AG09319 (cell line): ENCODE measurements around the gene SSBP1.
"Not testable (repeated sequence)": the region's sequence is repeated elsewhere in the genome, so short reads cannot be mapped to it uniquely, and the experiment has no call there.

ENCODE experiments used
- DNase-seq: peaks from one replicate; pipeline ENCODE4 v3.0.0-alpha.2; 2010; ENCODE audit warnings: low read depth; ENCODE audit errors: extremely low read depth
- TF ChIP-seq, protein P1 (sequence below): IDR thresholded peaks from 2 replicates; pipeline ENCODE4 v1.5.1; 2011; ENCODE audit warnings: low read depth, mild to moderate bottlenecking, inconsistent platforms, low read length, moderate library complexity

SSBP1 gene

DNA sequence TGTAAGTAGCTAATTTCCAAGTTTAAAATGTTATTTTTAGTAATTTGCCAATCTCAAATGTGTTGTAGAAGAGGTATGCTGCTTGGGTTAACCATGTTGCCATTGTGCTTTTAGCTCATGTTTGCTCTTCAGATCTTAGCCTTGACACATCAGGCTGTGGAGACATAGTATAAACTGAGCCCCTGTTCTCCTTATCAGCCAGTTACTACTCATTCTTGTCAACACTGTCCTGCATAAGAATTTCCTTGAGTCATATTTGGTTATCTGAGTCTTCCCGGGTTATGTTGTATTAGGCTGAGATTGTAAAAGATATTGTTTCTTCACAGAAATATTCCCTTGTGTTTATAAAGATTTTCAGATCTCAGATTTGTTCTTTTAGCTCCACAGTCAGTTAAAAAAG lies 4.1 kb downstream of the SSBP1 start:
- no peak for DNase-seq
- TF ChIP-seq, protein P1, sequence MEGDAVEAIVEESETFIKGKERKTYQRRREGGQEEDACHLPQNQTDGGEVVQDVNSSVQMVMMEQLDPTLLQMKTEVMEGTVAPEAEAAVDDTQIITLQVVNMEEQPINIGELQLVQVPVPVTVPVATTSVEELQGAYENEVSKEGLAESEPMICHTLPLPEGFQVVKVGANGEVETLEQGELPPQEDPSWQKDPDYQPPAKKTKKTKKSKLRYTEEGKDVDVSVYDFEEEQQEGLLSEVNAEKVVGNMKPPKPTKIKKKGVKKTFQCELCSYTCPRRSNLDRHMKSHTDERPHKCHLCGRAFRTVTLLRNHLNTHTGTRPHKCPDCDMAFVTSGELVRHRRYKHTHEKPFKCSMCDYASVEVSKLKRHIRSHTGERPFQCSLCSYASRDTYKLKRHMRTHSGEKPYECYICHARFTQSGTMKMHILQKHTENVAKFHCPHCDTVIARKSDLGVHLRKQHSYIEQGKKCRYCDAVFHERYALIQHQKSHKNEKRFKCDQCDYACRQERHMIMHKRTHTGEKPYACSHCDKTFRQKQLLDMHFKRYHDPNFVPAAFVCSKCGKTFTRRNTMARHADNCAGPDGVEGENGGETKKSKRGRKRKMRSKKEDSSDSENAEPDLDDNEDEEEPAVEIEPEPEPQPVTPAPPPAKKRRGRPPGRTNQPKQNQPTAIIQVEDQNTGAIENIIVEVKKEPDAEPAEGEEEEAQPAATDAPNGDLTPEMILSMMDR, result no peak

DNA sequence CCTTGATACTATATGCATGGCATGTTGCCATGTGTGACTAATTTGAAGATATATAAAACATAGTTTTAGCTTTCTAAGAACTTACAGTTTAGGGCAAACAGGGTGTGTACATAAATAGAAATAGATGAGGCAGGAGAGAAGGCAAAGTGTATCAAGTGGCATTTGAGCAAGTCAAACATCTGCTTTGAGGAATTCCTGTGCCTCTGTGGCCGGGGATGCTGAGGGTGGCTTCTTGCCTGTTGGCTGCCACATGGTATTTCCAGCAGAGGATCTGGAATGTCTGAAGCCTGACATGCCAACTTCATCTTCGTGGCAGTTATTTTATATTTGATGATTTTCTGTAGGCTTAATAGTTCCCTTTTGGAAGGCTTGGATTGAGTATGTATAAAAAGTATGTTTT lies 6.0 kb downstream of the SSBP1 start:
- TF ChIP-seq, protein P1, result no peak
- DNase-seq, result no peak

DNA sequence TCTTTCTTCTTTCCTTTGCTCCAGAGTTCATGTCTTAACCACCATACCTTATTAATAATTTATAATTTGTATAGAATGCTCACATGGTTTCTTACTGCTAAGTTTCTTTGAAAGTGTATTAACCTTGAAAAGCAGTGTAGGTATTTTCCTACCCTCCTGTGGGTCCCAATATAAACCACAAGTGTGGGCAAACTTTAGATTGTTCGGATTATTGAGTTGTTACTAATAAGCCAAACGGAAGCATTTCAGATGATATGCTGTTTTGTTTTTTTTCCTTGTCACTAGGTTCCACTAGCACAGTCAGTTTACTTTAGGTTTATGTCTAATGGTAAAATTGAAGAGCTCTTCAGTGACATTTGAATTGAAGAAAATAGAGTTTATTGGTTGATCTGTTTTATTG lies 10.2 kb downstream of the SSBP1 start:
- DNase-seq, result no peak
- TF ChIP-seq, protein P1, result no peak

DNA sequence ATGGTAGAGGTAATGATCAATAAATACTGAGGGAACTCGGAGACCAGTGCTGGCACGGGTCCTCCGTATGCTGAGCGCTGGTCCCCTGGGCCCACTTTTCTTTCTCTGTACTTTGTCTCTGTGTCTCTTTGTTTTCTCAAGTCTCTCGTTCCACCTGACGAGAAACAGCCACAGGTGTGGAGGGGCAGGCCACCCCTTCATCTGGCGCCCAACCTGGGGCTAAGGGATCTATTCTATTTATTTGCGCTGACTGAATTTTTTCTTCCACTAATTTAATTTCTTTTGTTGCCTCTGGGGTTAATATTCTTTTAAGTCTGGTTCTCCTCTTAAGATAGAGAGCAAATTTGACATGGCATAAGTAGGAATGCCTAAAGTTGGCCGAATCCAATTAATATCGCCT lies 13.7 kb downstream of the SSBP1 start:
- DNase-seq, result not testable (repeated sequence)

DNA sequence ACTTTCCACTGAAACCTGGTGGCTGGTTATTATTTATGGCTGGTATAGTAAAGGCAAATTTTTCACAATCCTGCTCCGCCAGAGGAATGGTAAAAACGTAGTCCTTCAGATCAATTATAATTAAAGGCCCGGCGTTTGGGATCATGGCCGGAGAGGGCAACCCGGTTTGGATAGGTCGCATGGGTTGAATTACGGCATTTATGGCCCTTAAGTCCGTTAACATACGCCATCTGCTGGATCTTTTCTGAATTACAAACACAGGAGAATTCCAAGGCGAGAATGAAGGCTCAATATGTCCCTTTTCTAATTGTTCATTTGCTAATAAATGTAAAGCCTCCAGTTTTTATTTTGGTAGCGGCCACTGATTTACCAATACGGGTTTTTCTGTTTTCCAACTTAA lies 14.5 kb downstream of the SSBP1 start:
- DNase-seq, result no peak
- TF ChIP-seq, protein P1, result peak; percentile 11

DNA sequence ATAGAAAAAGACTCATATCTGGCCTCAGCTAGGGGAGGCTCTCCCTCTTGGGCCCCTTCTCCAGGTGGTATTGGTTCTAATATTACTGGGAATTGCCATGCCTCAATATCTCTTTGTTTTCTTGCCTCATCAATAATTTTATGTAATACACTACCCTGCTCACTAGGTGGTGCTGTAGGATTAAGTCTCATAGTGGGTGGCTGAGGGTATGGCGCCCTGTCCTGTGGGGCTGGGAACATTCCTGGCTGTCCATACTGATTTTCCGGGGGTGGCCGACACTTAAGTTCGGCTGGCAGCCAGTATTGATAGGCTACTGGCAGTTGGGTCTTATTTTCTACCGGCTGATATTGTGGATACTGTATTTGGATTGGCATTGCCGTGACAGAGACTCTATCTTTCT lies 16.8 kb downstream of the SSBP1 start:
- TF ChIP-seq, protein P1, result peak; percentile 29
- no peak for DNase-seq

DNA sequence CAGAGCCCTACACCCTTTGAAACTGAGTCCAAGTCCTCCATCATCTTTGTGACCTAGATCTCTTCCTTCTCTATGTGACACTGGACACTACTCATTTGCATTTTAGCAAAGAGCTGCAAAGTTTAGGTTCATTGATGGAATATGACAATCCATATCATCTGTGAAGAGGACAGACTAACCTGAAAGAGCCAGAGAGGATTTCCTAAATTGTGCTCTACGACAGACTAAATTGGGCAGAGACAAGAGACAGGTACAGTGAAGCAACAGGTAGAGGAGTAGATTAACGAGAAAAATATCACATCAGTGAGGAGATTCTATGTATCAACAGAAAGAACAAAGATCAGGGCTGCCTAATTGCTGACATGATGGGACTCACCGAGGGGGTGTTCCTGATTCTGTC lies 25.6 kb downstream of the SSBP1 start, which contains the start of gene TAS2R3:
TAS2R3 (plus strand) TSS at position 301 of the 400 bp plus-strand sequence; CDS start at position 363, 62 bp downstream.
- DNase-seq, result no peak
- TF ChIP-seq, protein P1, result no peak

DNA sequence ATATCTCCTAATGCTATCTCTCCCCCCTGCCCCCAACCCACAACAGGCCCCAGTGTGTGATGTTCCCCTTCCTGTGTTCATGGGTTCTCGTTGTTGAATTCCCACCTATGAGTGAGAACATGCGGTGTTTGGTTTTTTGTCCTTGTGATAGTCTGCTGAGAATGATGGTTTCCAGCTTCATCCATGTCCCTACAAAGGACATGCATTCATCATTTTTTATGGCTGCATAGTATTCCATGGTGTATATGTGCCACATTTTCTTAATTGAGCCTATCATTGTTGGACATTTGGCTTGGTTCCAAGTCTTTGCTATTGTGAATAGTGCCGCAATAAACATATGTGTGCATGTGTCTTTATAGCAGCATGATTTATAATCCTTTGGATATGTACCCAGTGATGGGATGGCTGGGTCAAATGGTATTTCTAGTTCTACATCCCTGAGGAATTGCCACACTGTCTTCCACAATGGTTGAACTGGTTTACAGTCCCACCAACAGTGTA lies 32.0 kb downstream of the SSBP1 start:
- DNase-seq, result not testable (repeated sequence)

DNA sequence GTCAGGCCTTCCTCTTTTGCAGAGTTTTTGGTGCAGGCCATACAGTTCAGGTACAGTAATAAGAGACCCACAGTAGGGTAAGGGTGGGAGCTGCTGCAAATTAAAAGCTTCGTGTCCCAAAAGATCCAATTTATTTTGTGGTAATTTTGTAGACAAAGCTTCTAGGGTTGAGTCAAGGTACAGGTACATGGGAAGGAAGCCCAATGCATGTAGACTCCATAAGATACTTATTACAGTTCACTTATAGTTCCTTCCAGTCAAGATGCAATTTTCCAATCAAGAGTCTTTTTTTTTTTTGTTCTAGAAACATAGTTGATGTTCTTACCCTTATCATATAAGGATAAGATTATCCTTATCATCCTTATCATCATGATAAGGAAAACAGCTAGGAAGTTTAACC lies 38.2 kb downstream of the SSBP1 start, which contains the start of gene TAS2R4:
TAS2R4 (plus strand) TSS at position 301 of the 400 bp plus-strand sequence. CDS start 1,815 bp downstream, outside the sequence.
- no peak for DNase-seq
- TF ChIP-seq, protein P1, result no peak
